Testis (tissue), 3 donors: ENCODE results near the gene CA7. TPM values are rescaled to one million over a fixed set of nuclear protein-coding genes. Genes with fewer than 3 reads are reported as not detected.

Source experiments
- DNase-seq: peaks from one replicate; pipeline ENCODE4 v3.0.0-alpha.2; 2019
- H3K27ac ChIP-seq, 2 donors: fragments of 200-600 bp; sonication (generic); one replicate each; pipeline ENCODE4 v1.5.1; 2019
- H3K27me3 ChIP-seq: fragments of 200-600 bp; sonication (generic); one replicate; pipeline ENCODE4 v1.5.1; 2019
- H3K36me3 ChIP-seq: fragments of 200-600 bp; sonication (generic); one replicate; pipeline ENCODE4 v1.5.1; 2017; ENCODE audit warnings: low read depth; ENCODE audit errors: missing control alignments
- H3K4me1 ChIP-seq: fragments of 200-600 bp; sonication (generic); one replicate; pipeline ENCODE4 v1.5.1; 2019
- H3K4me3 ChIP-seq, 2 donors: fragments of 200-600 bp; sonication (generic); one replicate each; pipeline ENCODE4 v1.5.1; 2017 to 2019
- H3K9me3 ChIP-seq: fragments of 200-600 bp; sonication (generic); one replicate; pipeline ENCODE4 v1.5.1; 2017
- CTCF ChIP-seq, 3 experiments: fragments of 450-650 bp in 2 of 3; fragments of 200-600 bp in 1 of 3; sonication (generic) in 1 of 3; IDR thresholded peaks; one replicate each; pipeline ENCODE4 v1.5.1; 2016 to 2019; ENCODE audit warnings: antibody characterized with exemption in 3 of 3, mild to moderate bottlenecking in 2 of 3, moderate library complexity in 1 of 3
- POLR2A ChIP-seq: fragments of 450-650 bp; IDR thresholded peaks from one replicate; pipeline ENCODE4 v1.6.1; 2017; ENCODE audit warnings: antibody characterized with exemption, mild to moderate bottlenecking, moderate library complexity
- WGBS, 2 donors: methylation state at CpG; one replicate each; pipeline ENCODE4 v1.1.5; 2018; 5-methylcytosine and 5-hydroxymethylcytosine counted together
- intact Hi-C: fragments of 100-400 bp; cut with DNase I; formaldehyde crosslinking; loops from one replicate; pipeline ENCODE4 v1.15.1; 2023; ENCODE audit warnings: low total_unique reads
- polyA plus RNA-seq: library from polyadenylated mRNA; stranded (reverse); fragments of 350-450 nt; fragmentation: Illumina TruSeq; extraction: RNeasy Lipid Tissue Mini Kit (QIAGEN cat#74804); gene quantifications from one replicate; pipeline ENCODE4 v1.2.3, GENCODE V29; 2014; ENCODE audit warnings: low read depth, low replicate concordance; ENCODE audit not compliant: insufficient read depth
- total RNA-seq, 2 donors: library from RNA; depleted of rRNA; stranded (reverse); fragments of >200 nt; gene quantifications; one replicate each; pipeline ENCODE4 v1.2.3, GENCODE V29; 2016

CA7 gene
- total and polyA plus RNA-seq, 3 donors from 2014 or later = 1.2 to 1.9 (median 1.4) TPM

GRCh38 chr16:66834746-66835145 is 9.5 kb upstream of the CA7 start:
- Histone ChIP-seq H3K27ac (no peak overlapping the region), H3K27me3 (no peaks in the 10 kb centered on the region), H3K4me1 (peaks cover 3% of the 10 kb centered on the region), H3K36me3 (no peaks in the 10 kb centered on the region), H3K9me3 (no peaks in the 10 kb centered on the region), H3K4me3 (no peak overlapping the region)
- WGBS, 2 donors = 87 to 92% methylated on average over 5 of the region's 5 CpGs
- intact Hi-C loops = no loop called here
- DNase-seq = no peak
- TF ChIP-seq POLR2A (no peak), CTCF (IDR thresholded peaks at IDR 0.05) (no peak)

- TF ChIP-seq POLR2A (no peak), CTCF (IDR thresholded peaks at IDR 0.05) (no peak)
- Histone ChIP-seq H3K4me3 (no peak overlapping the region), H3K27me3 (no peaks in the 10 kb centered on the region), H3K36me3 (no peaks in the 10 kb centered on the region), H3K4me1 (no peaks in the 10 kb centered on the region), H3K27ac (no peak overlapping the region), H3K9me3 (no peaks in the 10 kb centered on the region)
- intact Hi-C loops = no loop called here
- DNase-seq = no peak
- 45 to 60% methylated on average over 3 of the region's 3 CpGs for WGBS, 2 donors
Measured at GRCh38 chr16:66840883-66841282, 3.3 kb upstream of the CA7 start.

- TF ChIP-seq CTCF (IDR thresholded peaks at IDR 0.05) = no peak
- TF ChIP-seq POLR2A = no peak
- Histone ChIP-seq H3K4me3 (no peak overlapping the region), H3K9me3 (no peaks in the 10 kb centered on the region), H3K27me3 (no peaks in the 10 kb centered on the region), H3K36me3 (no peaks in the 10 kb centered on the region), H3K4me1 (no peaks in the 10 kb centered on the region), H3K27ac (no peak overlapping the region)
- WGBS, 2 donors = 83 to 93% methylated on average over 4 of the region's 4 CpGs
- intact Hi-C loops = no loop called here
- DNase-seq = no peak
Measured at GRCh38 chr16:66841366-66841765, 2.8 kb upstream of the CA7 start.

GRCh38 chr16:66842765-66843164 is 1.4 kb upstream of the CA7 start:
- WGBS, 2 donors = 78 to 79% methylated on average over 7 of the region's 7 CpGs
- no peak for DNase-seq
- TF ChIP-seq CTCF (IDR thresholded peaks at IDR 0.05) (no peak), POLR2A (no peak)
- Histone ChIP-seq H3K4me1 (no peaks in the 10 kb centered on the region), H3K36me3 (no peaks in the 10 kb centered on the region), H3K9me3 (no peaks in the 10 kb centered on the region), H3K27ac (no peak overlapping the region), H3K4me3 (no peak overlapping the region), H3K27me3 (no peaks in the 10 kb centered on the region)
- intact Hi-C loops = no loop called here

GRCh38 chr16:66843191-66843590 is 1.0 kb upstream of the CA7 start:
- H3K4me1 ChIP-seq = no peaks in the 10 kb centered on the region
- no peak overlapping the region for H3K27ac ChIP-seq
- WGBS, 2 donors = 95 to 100% methylated on average over 2 of the region's 2 CpGs
- no peaks in the 10 kb centered on the region for H3K27me3 ChIP-seq
- no peak overlapping the region for H3K4me3 ChIP-seq
- DNase-seq = no peak
- intact Hi-C loops = no loop called here
- H3K36me3 ChIP-seq = no peaks in the 10 kb centered on the region
- no peaks in the 10 kb centered on the region for H3K9me3 ChIP-seq
- TF ChIP-seq CTCF (IDR thresholded peaks at IDR 0.05) (no peak), POLR2A (no peak)
